Hepatocyte (in vitro differentiated cells): Measurements from ENCODE around the gene ZNF443.

Source experiments
- EZH2 ChIP-seq: fragments of 200-600 bp; sonication (generic); IDR thresholded peaks from 2 replicates; pipeline ENCODE4 v1.6.1; 2016; ENCODE audit warnings: antibody characterized with exemption, mild to moderate bottlenecking, borderline replicate concordance
- TF ChIP-seq, protein P1 (sequence below): fragments of 200-600 bp; sonication (generic); IDR thresholded peaks from 2 replicates; pipeline ENCODE4 v1.5.1; 2016; ENCODE audit warnings: antibody characterized with exemption, mild to moderate bottlenecking; ENCODE audit not compliant: poor library complexity

DNA sequence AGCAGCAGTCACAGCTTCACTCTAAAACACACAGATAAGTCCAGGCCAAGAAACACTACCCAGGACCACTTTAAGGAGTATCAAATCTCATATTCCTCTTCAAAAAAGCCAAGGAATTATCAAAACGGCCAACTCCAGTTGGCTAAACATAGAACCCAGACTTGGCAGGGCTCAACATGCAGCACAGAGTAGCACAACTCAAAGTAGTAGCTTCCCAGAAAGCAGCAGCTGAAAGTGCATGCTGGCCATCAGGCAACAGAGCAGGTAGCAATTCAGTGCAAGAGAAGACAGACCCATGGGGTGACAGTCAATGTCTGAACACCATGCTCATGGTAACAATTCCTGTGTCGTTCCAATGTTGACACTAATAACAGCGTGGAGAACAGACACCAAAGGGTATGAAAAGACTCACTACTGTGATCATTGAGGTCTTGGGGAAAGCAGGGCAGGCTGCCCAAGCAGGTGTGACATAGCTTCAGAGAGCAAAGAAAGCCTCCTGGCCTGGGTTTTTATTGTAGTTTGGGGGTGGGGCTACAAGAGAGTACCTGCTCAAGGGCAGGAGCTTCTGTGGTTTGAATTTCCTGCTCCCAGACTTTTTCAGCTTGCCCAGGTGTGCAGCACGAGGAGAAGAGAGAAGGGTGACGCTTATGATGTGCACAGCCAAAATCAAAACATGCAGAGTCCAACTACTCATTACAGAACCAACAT is 37.6 kb upstream of the ZNF443 start:
- TF ChIP-seq, protein P1, sequence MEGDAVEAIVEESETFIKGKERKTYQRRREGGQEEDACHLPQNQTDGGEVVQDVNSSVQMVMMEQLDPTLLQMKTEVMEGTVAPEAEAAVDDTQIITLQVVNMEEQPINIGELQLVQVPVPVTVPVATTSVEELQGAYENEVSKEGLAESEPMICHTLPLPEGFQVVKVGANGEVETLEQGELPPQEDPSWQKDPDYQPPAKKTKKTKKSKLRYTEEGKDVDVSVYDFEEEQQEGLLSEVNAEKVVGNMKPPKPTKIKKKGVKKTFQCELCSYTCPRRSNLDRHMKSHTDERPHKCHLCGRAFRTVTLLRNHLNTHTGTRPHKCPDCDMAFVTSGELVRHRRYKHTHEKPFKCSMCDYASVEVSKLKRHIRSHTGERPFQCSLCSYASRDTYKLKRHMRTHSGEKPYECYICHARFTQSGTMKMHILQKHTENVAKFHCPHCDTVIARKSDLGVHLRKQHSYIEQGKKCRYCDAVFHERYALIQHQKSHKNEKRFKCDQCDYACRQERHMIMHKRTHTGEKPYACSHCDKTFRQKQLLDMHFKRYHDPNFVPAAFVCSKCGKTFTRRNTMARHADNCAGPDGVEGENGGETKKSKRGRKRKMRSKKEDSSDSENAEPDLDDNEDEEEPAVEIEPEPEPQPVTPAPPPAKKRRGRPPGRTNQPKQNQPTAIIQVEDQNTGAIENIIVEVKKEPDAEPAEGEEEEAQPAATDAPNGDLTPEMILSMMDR: no peak
- TF ChIP-seq EZH2: no peak
